Frontal cortex (tissue), 4 donors: ENCODE results near the gene MS4A2. TPM values are rescaled to one million over a fixed set of nuclear protein-coding genes. Genes with fewer than 3 reads are reported as not detected.

ENCODE experiments used
- DNase-seq, 2 donors: peaks; one replicate each; pipeline ENCODE4 v3.0.0; 2012; ENCODE audit warnings: low spot score in 2 of 2
- FAIRE-seq: peaks from 2 replicates; lab custom pipeline; 2012; peaks lifted over from hg19 to GRCh38; lab: Jason Lieb, UNC
- total RNA-seq: library from RNA; depleted of rRNA; stranded (reverse); fragments of >200 nt; gene quantifications from one replicate; pipeline ENCODE4 v1.2.3, GENCODE V29; 2014
- donor health status: control.
- donor health status: control.
- donor health status: control.

MS4A2 gene
- total RNA-seq, 1 donor from 2014 or later = under 0.01 TPM

GRCh38 chr11:60143768-60144167 is 55.3 kb downstream of the MS4A2 start:
- DNase-seq = no peak
- FAIRE-seq = no peak

- FAIRE-seq (no peak), DNase-seq (no peak)
These were observed 57.2 kb downstream of the MS4A2 start for GRCh38 chr11:60145677-60146076.

Other genes with a start within 250 kb of the MS4A2 start
- gene CBLIF, start 243.2 kb upstream of the MS4A2 start, total RNA-seq = not detected
- gene TCN1, start 222.2 kb upstream of the MS4A2 start, total RNA-seq = not detected
- gene OOSP3, start 209.9 kb upstream of the MS4A2 start, total RNA-seq = not detected
- 0.41 TPM for gene OOSP1, start 150.2 kb upstream of the MS4A2 start, total RNA-seq
- gene OOSP4A, start 124.6 kb upstream of the MS4A2 start, total RNA-seq = not detected
- gene OOSP4B, start 71.5 kb upstream of the MS4A2 start, total RNA-seq = not detected
- gene OOSP2, start 48.3 kb upstream of the MS4A2 start, total RNA-seq = not detected
- 0.41 TPM for gene MS4A3, start 32.0 kb upstream of the MS4A2 start, total RNA-seq
- gene MS4A6A, start 94.4 kb downstream of the MS4A2 start, total RNA-seq = 2.4 TPM
- gene MS4A4E, start 154.5 kb downstream of the MS4A2 start, total RNA-seq = not detected
- gene MS4A4A, start 192.0 kb downstream of the MS4A2 start, total RNA-seq = 2.0 TPM
- not detected for gene MS4A6E, start 238.6 kb downstream of the MS4A2 start, total RNA-seq